Measurements from ENCODE around the gene GPC4.
A peak's percentile ranks its signal among the peaks of the same experiment; 100 is the strongest.

The GPC4 gene

GRCh38 chrX:133419911-133420310, 4.6 kb upstream of the GPC4 start:
- DNase-seq (ENCODE audit: low read depth): no peak
- H3K4me3 ChIP-seq (ENCODE audit: low read length): no peak overlapping the region
- TF ChIP-seq CTCF (conservative IDR thresholded peaks at IDR 0.05; ENCODE audit: low read length): no peak

DNA sequence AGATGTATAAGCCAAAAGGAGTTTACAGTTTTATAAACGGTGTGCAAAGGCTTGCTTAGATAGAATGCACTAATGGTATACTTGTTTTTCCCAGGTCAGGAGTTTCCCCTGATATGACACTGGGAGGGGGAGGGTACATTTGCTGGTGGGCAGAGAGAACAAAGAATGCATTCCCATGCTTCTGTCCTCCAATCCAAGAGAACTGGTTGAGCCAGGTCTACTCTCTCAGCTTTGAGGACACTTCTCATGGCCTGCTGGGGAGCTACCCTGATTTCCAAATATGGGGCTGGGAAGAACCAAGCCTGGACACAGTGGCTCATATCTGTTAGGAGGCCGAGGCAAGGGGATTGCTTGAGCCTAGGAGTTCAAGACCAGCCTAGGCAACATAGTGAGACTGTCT, 3.3 kb upstream of the GPC4 start:
- no peak overlapping the region for H3K4me3 ChIP-seq (ENCODE audit: low read length)
- no peak for TF ChIP-seq CTCF (conservative IDR thresholded peaks at IDR 0.05; ENCODE audit: low read length)
- DNase-seq (ENCODE audit: low read depth): no peak

DNA sequence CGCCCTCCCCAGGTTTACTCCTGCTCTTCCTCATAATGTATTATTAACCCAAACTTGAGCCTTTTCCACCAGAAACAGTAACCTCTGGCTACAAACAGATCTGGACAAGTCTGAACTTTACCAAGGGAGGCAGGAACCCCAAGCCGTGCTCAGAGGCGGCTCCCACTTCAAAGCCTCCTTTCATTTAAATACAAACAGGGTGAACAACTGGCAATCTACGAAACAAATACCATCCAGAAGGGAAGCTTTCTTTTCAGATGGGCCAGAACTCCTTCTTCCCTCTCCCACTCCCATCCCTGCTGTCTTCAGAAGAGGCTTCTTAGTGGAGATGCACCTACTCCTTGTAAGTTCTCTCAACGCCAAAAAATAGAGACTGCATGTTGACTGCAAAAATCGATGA, 2.1 kb upstream of the GPC4 start:
- DNase-seq (ENCODE audit: low read depth): no peak
- TF ChIP-seq CTCF (conservative IDR thresholded peaks at IDR 0.05; ENCODE audit: low read length): no peak
- H3K4me3 ChIP-seq (ENCODE audit: low read length): no peak overlapping the region

DNA sequence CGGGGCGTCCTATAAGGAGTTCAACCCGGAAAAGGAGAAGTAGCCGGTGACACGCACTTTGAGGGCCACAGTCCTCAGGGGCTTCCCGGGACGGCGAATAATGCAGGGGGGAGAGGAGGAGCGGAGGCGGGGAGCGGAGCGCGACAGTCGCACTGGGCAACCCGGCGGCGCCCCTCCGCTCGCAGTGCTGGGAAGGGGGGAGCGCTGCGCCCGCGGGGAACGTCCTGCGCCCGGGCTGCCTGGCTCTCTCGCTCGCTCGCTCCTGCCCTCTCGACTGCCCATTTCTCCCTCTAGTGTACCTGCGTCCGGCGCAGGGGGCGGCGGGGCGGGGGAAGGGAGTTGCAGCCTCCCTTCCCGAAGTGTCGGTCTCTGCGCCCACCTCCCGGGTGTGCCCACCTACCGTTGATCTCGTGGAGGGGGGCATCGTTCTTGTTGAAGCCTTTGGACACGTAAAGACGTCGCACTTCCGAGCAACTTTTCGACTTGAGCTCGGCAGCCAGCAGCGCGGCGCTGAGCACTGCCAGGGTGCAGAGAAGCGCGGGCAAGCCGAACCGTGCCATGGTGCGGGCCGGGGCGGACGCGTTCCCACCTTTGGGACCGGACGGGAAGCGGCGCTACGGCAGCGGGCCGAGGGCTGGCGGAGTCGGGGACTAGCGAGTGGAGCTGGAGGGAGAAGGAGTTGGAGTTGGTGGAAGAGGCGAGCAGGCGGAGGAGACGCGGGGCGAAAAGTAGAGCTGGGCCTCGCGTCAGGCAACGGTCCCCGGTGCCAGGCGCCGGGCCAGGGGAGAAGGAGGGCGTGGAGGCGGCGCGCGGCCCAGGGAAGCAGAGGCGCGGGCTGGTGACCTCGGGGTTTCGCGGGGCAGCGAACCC, 648 bp downstream of the GPC4 start:
- peak; percentile 4 for DNase-seq (ENCODE audit: low read depth)
- H3K4me3 ChIP-seq (ENCODE audit: low read length): peak overlapping the region; percentile 54
- TF ChIP-seq CTCF (conservative IDR thresholded peaks at IDR 0.05; ENCODE audit: low read length): no peak

- H3K4me3 ChIP-seq (ENCODE audit: low read length): peak overlapping the region; percentile 54
- TF ChIP-seq CTCF (conservative IDR thresholded peaks at IDR 0.05; ENCODE audit: low read length): no peak
- DNase-seq (ENCODE audit: low read depth): no peak
These were observed 1.9 kb downstream of the GPC4 start for GRCh38 chrX:133413218-133413925.

DNA sequence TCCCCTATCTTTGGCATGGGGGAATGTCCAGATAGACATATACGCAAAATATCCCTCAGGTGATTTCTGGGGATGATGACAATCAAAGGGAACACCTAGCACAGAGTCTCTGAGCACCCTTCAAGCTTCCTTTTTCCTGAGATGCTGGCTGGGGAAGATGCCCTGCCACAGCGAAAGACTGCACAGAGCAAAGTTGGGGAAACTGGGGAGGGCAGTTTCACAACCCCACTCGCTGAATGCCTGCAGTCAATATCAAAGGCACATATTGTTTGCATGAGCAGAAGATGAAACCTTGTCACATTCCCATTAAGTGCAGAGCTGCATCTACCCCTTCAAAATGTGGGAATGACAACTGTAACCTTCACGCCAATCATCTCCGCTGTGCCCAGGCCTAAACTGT, 2.6 kb downstream of the GPC4 start:
- no peak overlapping the region for H3K4me3 ChIP-seq (ENCODE audit: low read length)
- DNase-seq (ENCODE audit: low read depth): no peak
- no peak for TF ChIP-seq CTCF (conservative IDR thresholded peaks at IDR 0.05; ENCODE audit: low read length)

DNA sequence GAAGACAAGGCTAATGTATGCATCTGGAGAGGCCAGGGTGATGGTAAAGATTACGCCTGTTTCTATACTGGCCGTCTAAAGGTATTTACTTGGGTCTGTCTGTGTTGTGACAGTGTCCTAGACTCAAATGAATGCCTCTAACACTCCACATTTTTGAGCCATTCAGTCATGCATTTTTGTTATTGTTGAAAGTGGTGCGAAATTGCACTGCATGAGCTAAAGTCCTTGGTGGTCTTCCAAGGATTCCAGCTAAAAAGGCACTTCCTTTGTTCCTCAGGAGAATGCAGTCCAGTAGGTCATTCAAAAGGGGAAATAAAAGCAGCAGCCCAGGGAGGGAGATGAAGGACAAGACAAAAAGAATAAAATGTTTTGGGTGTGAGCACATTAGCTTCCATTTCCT, 3.0 kb downstream of the GPC4 start:
- TF ChIP-seq CTCF (conservative IDR thresholded peaks at IDR 0.05; ENCODE audit: low read length): no peak
- H3K4me3 ChIP-seq (ENCODE audit: low read length): no peak overlapping the region
- peak; percentile 62 for DNase-seq (ENCODE audit: low read depth)

Measured in AG10803 (cell line).